GM21515 (cell line): ENCODE measurements around the gene RNF7.
"Not testable (repeated sequence)": the region's sequence is repeated elsewhere in the genome, so short reads cannot be mapped to it uniquely, and the experiment has no call there.

Experiments
- ATAC-seq: cut with Tn5 transposase; IDR thresholded peaks from one replicate; pipeline ENCODE4 v1.9.1; 2021; ENCODE audit not compliant: unreplicated experiment

The RNF7 gene

GRCh38 chr3:141738022-141738890, at the start of gene RNF7:
Gene RNF7, plus strand, starts transcription at chr3:141738298. Its CDS starts 44 bp downstream, at chr3:141738342.
- peak; percentile 90 for ATAC-seq

GRCh38 chr3:141690431-141691072, 47.5 kb upstream of the RNF7 start:
- no peak for ATAC-seq

- not testable (repeated sequence) for ATAC-seq
Observed at GRCh38 chr3:141691471-141691870, 46.6 kb upstream of the RNF7 start.

GRCh38 chr3:141692973-141693372, 45.1 kb upstream of the RNF7 start:
- ATAC-seq = not testable (repeated sequence)

- no peak for ATAC-seq
Observed at GRCh38 chr3:141699324-141699723, 38.8 kb upstream of the RNF7 start.

- ATAC-seq = no peak
Observed at GRCh38 chr3:141699897-141700296, 38.2 kb upstream of the RNF7 start.

- not testable (repeated sequence) for ATAC-seq
Observed at GRCh38 chr3:141703367-141703766, 34.7 kb upstream of the RNF7 start.

- ATAC-seq = no peak
Observed at GRCh38 chr3:141707741-141708203, 30.3 kb upstream of the RNF7 start.

GRCh38 chr3:141708367-141708766, 29.7 kb upstream of the RNF7 start:
- ATAC-seq = no peak

GRCh38 chr3:141709126-141709770, 28.9 kb upstream of the RNF7 start:
- no peak for ATAC-seq

GRCh38 chr3:141710121-141710520, 28.0 kb upstream of the RNF7 start:
- no peak for ATAC-seq

GRCh38 chr3:141710888-141711616, 27.0 kb upstream of the RNF7 start:
- ATAC-seq = no peak

GRCh38 chr3:141714671-141715070, 23.4 kb upstream of the RNF7 start:
- no peak for ATAC-seq

GRCh38 chr3:141722081-141722480, 16.0 kb upstream of the RNF7 start:
- ATAC-seq = no peak

- no peak for ATAC-seq
Observed at GRCh38 chr3:141722648-141723047, 15.4 kb upstream of the RNF7 start.

- ATAC-seq = no peak
Observed at GRCh38 chr3:141723255-141723654, 14.8 kb upstream of the RNF7 start.

- ATAC-seq = no peak
Observed at GRCh38 chr3:141724186-141724585, 13.9 kb upstream of the RNF7 start.

- ATAC-seq = no peak
Observed at GRCh38 chr3:141725036-141725435, 13.1 kb upstream of the RNF7 start.

GRCh38 chr3:141726483-141726882, 11.6 kb upstream of the RNF7 start:
- ATAC-seq = no peak

GRCh38 chr3:141728355-141728892, 9.7 kb upstream of the RNF7 start:
- ATAC-seq = no peak

- no peak for ATAC-seq
Observed at GRCh38 chr3:141729240-141729639, 8.9 kb upstream of the RNF7 start.
